T-helper 2 cell (primary cell): ENCODE results near the gene EPB41L1.

Experiments
- DNase-seq, 5 experiments: peaks; one replicate each; pipeline versions ENCODE4 v3.0.0 to v3.0.0-alpha.2; 2012 to 2022

Gene EPB41L1

DNA sequence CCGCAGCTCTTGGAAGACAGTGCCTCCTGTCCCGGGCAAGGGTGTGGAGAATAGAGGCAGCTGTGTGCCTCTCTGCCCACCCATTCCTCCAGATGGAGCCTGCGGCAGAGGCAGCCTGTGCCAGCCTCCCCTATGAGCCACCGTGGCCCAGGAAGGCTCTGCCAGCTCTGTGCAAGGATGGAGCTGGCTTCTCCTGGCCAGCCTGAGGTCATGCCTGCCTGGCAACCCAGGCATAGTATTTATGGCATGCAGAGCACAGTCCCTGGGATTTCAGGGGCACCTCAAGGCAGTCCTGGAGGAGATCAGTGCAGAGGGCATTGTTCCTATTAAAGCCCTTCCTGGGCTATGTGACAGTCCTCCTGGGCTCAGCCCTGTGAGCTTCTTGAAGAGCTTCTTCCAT is 1.5 kb downstream of the EPB41L1 start:
- no peak for DNase-seq

DNA sequence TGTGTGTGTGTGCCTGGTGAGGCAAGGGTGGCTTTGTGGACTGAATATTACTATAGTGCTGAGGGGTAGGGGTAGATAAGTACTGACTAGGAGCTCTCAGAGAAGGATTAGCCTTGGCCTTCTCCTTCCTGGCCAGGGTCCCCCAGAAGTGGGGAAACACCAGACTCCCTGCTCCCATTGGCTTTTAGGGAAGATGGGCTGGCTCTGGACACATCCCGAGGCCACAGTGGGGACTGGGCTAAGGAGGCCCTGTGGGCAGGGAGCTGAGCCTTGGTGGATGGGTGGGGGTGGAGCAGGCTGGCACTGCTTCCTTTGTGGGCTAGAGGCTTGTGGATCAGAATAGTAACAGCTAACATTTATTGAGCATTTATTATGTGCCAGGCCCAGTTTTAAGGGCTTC is 3.1 kb downstream of the EPB41L1 start:
- no peak for DNase-seq

DNA sequence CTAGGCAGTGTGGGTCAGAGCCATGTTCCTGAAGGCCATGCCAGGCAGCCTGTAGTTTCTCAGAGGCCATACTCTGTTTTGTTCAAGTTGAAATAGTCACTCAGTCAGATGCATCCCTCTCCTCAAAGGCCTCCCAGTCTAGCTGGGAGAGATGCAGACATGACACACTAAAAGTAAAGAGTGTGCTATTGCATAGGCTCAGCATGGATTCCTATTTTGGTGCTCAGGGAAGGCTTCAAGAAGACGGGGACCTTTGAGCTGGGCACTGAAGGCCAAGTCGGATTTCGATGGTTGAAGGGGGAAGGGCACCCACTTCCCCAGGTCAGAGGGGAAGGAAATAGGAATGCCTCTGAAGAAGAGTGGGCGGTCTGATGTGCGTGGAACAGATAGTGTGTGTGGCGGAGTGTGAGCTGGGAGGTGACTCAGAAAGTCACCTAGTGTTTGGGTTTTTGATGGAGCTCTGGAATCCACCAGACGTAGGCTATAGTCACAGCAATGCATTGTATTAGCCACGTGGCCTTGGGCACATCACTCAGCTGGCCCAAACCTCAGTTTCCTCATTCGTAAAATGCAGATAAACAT is 3.7 kb downstream of the EPB41L1 start:
- DNase-seq: no peak

DNA sequence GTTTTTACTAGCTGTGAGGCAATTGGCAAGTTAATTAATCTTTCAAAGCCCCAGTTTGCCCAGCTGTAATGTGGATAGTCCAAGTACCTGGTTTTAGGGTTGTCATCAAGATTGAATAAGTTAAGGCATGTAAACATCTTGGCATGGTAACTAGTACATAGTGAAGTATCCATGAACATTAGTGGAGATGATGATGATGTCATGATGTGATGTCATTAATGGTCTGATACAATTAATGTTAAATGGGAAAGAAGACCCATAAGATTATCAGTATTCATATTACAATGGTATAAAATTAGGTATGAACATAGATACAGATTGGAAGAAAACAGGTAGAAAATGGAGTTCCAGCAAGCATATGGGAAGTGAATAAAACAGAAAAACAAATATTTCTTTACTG is 5.3 kb downstream of the EPB41L1 start:
- no peak for DNase-seq

DNA sequence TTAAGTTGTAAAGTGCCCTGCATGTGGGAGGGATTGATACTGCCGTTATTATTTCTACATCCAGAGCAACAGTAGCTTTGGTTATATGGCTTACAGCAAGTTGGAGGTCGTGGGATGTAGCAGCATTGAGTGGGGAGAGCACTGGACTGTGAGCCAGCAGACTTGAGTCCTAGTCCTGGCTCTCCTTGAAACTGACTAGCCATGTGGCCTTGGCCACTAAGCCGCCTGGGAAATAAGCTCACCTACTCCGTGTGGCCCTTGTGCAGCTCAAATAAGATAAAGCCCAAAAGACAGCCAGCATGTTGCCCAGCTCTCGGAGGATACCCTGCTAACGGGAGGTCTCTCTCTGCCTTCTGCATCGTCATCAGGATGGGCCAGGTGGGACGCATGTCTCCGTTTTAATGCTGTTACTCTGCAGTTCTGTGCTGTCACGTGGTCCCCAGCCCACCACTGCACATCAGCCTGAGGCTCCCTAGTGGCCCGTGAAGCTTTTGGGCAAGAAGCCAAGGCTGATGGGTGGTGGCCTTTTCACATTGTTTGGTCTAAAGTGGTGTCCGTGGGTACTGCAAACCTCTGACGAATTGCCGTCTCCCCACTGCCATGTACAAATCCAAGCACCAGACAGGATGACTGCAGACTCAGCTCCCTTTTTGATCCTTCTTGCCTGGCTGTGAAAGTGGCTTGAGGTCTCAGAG is 7.9 kb downstream of the EPB41L1 start:
- DNase-seq: no peak

DNA sequence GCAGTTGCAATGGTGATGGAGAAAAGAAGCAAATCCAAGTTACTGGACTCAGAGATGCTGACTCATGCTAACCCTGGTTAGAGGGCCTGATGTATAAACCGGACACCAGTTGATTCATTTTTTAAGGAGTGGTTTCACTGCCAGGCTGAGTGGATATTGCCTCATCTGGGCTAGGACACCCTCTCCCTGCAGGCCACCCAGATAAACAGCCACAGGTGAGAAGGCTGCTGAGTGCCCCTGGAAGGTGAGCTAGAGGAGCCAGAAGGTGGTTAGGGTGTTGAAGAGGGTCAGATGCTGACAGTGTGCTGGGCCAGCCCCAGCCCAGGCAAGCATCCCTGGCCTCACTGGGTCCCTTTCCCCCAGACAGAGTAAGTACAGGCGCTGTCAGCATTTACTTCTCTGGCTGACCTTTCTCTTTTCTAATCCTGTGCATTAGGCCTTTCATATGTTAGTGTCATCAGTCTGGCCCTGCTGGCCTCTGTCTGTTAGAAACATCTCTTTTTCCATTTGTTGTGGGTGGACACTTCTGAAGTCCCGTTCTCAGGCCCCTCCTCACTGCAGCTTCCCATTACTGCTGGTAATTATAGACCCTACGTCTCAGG is 13.5 kb downstream of the EPB41L1 start:
- no peak for DNase-seq

DNA sequence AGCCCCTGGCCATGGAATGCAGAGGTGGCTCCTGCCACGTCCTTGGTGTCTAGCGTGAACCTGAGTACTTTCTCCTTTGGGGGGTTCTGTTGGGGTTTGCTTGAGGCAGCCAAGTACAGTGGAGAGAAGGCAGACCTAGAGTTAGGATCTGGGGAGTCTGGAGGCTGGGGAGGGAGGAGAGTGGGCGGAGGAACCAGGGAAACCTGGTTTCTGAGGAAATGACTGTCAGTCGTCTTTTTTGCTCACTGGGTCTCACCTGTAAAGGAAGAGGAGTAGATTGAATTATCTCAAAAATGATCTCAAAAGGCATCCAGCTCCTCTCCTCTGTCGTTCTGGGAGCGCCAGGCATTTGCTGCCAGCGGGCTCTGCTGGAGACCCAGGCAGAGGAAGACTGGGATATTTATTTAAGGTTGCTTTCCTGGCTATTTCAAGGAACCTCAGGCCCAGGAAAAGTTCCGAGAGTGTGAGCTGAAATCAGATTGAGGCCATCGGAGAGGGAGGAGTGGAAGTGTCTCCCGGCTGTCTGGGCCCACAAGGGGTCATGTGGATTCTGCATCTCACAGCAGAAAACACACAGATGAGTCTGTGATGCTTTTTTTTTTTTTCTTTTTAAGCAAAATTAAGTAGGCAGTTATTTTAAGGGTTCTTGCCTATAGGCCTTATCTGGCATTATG is 16.1 kb downstream of the EPB41L1 start:
- no peak for DNase-seq

DNA sequence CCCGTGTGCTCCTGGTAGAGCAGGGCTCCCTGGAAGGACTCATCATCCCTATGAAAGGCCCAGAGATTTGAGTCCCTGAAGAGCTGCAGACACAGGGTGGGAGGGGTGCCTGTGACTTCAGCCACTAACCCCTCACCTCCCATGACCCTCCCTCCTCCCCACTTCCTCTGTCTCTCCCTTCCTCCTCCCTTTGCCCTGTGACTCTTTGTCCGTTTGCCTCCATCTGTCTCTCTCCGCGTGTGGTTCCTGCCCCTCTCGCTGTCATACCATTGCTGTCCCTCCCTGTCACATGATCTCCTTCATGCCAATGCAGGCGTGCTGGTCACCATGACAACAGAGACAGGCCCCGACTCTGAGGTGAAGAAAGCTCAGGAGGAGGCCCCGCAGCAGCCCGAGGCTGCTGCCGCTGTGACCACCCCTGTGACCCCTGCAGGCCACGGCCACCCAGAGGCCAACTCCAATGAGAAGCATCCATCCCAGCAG is 19.0 kb downstream of the EPB41L1 start:
- DNase-seq: peak in 1 of 5 experiments; percentile 38

DNA sequence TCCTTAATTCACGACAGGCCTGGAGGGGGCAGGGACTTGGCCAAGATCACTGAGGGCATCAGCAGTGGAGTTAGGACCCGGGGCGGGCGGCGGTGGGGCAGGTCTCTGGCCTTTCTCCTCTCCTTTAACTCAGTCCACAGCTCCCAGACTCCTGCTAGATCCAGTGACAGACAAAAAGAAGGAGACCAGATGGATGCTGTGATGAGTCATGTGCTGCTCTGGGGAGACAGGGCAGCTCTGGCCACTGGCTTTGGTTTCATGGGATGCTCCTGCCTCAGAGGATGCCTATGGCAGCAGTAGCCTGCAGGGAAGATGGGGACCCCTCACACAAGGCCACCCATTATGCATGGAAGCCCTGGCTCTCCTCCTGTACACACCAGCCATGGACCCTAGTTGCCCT is 20.5 kb downstream of the EPB41L1 start:
- DNase-seq: no peak

DNA sequence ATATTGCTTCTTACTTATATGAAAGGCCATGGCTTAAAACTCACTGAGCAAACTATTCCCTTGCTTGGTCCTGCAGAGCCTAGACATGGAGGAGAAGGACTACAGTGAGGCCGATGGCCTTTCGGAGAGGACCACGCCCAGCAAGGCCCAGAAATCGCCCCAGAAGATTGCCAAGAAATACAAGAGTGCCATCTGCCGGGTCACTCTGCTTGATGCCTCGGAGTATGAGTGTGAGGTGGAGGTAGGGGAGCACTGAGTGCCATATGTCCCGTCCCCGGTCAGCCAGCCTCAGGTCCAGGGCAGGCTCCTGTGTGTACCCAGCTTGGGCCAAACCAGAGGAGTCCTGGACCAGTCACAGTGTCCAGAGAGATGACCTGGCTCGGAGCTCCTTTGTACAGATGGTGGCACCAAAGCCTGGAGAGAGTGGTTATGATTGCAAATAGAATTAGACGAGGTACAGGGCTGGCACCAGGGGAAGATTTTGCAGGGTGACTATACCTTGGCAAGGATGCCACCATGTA is 21.0 kb downstream of the EPB41L1 start:
- no peak for DNase-seq

DNA sequence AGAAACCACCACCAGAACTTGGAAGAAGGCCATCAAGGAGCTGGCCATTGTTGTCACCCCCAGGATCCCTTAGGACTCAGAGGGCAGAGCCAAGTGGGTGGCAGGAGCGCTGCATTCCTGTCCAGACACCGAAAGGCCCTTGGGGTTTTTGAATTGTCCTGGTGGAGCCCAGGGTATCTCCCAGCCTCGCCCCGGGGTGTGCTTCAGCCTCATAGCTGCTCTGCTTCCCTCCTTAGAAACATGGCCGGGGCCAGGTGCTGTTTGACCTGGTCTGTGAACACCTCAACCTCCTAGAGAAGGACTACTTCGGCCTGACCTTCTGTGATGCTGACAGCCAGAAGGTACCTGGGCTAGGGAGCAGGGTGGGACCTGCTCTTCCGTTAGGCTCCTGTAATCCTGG is 23.2 kb downstream of the EPB41L1 start:
- no peak for DNase-seq

DNA sequence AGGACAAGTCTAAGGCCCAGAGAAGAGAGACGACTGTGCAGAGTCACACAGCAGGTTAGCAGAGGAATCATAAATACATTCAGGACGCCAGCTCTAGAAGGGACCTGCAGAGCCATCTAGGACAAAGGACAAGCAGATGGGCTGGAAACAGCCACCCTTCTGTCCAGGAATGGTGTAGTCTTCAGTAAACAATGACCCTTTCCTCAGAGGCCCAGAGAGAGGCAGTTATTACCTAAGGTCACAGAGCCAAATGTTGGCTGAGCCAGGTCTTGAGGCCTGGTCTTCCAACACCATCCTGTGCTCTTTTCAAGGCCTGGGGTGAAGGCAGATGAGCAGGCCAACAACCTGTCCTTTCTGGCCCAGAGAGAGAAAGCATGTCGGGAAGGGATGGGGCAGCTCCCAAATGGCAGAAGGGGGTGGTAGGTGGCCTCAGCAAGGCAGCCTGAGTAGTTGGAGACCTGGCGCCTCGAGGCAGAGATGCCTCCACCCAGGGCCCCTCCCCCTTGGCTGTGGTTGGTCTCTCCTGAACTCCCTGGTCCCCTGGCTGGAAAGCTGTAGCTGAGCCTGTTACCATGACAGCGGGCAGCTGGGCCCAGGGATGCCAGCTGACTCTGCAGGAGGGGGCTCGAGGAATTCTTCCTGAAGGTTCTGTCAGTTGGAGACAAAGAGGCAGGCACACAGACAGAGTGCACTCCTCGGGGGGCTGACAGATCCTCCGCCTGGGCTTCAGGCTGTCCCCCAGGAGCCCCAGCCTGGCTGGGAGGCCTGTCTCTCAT is 24.8 kb downstream of the EPB41L1 start:
- DNase-seq: no peak

DNA sequence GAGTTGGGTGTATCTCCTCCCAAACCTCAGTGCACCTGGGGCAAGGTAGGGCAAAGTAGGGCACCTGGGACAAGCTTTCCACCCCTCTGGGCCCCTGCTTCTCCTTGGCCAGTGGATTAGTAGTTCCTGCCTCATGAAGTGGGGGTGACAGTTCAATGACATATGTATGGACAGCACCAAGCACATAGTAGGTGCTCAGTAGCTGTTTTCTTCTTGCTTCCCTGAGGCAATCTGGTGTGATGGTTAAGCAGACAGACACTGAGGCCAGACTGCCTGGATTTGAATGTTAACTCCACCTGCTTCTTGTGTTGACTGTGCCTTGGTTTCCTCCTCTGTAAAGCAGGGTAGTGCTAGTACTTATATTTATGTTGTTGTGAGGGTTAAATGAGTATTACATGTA is 25.8 kb downstream of the EPB41L1 start:
- no peak for DNase-seq

DNA sequence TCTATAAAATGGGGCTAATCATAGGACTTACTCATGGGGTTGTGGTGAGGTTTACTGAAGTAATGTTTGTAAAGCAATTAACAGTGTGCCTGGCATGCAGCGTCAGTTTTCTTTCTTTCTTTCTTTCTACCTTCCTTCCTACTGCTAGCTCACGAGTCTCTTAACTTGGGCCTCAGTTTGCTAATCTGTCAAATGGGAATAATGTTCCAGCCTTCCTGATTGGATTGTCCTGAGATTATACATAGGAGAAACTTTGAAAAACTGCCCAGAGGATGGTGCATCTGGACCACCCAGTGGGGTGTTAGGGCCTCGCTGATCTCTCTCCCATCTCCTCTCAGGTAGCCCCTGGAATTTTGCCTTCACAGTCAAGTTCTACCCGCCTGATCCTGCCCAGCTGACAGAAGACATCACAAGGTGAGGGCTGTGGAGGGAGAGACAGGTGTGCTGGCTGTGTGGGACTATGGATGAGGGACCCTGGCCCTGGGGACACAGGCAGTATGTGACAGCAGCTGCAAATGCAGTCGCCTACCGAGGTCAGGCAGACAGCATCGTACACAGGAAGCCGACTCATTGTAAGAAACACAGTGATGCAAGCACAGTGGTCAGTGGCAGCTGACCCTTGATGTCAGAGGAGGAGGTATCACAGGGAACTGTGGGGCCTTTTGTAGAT is 27.5 kb downstream of the EPB41L1 start:
- peak in 1 of 5 experiments; percentile 5 for DNase-seq

DNA sequence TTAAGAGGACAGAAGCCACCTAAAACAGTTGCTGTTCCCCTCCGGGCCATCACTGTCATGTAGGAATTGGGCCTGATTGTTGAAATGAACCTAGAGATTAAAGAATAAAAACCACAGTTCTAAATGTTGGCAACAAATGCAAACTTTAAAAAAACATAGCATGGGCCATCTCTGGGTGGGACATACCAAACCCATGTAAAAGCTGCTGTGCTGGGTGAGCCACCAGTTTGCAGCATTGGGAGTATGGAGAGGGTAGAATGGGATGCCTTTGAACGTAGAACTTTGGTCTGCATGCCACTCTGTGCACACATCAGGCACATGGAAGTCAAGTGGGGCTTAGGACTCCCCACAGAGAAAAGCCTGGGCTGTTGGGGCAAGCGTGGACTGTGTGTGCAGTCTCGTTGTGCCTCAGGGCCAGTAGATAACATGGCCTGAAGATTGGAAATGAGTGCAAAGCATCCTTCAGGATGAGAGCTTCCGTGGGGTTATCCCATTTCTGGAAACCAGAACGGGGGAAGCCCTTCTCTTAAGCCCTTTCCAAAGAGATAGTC is 28.1 kb downstream of the EPB41L1 start:
- no peak for DNase-seq

DNA sequence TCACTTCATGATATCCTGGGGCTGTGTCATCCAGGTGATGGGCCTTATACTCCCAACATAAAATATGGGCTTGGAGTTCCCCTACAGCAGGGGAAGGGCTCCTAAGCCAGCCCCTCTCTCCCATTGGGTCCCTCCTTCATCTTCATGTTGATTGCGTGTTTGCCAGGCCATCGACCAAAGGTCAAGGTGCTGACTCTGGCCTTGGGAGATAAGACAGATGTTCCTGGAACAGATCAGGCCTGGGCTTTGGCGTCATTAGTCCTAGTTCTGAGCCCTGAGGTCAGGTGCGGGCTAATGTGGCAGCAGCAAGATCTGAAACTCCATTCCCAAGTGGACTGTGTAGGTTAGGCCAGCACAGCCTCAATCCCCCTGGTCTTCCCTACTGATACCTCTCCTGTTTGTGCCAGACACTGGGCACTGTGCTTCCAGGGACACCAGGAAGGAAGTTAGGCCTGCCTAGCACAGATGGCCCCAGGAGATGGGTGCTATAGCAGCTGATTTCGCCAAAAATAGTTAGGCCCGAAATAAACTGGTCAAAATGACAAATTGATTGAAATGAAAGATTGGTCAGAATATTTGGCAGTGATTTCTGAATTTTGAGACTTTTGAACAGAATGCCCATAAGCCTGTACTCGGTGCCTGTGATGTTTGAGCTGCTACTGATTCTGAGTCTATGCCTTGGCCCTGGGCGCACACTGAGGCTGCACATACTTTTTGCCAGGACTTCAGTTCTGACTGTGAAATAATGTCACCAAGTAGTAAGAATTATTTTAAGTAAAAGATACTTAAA is 28.8 kb downstream of the EPB41L1 start:
- no peak for DNase-seq

DNA sequence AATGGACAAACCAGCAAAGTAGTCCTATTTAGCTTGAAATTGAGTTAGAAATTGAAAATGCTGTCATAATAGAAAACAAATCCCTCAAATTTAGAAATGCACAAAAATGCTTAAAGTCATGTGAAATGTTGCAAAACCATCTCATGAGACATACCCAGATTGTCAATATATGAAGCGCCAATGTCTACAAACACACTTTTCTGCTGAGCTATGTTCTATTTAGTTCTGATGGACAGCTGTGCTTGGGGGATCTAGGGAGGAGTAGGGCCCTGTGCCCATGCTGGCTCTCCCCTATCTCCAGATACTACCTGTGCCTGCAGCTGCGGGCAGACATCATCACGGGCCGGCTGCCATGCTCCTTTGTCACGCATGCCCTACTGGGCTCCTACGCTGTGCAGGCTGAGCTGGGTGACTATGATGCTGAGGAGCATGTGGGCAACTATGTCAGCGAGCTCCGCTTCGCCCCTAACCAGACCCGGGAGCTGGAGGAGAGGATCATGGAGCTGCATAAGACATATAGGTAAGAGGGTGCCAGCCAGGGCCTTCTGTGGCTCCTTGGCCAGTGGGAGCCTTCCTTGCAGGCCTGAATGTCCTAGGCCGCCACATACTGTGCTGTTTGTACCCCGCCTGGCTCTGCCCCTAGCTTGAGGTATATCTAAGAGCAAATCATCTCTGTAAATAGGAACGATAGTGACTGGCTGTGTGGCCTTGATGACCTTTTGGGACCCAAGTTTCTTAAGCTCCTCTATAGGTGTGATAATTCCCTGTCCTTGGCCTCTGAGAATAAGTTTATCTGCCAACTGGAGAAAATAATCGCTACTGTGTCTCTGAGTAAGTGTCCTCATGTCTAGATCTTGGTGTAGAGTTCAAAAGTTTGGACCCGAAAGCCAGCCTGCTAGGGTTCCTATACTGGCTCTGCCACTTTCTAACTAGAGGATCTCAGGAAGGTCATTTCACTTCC is 30.6 kb downstream of the EPB41L1 start:
- no peak for DNase-seq

DNA sequence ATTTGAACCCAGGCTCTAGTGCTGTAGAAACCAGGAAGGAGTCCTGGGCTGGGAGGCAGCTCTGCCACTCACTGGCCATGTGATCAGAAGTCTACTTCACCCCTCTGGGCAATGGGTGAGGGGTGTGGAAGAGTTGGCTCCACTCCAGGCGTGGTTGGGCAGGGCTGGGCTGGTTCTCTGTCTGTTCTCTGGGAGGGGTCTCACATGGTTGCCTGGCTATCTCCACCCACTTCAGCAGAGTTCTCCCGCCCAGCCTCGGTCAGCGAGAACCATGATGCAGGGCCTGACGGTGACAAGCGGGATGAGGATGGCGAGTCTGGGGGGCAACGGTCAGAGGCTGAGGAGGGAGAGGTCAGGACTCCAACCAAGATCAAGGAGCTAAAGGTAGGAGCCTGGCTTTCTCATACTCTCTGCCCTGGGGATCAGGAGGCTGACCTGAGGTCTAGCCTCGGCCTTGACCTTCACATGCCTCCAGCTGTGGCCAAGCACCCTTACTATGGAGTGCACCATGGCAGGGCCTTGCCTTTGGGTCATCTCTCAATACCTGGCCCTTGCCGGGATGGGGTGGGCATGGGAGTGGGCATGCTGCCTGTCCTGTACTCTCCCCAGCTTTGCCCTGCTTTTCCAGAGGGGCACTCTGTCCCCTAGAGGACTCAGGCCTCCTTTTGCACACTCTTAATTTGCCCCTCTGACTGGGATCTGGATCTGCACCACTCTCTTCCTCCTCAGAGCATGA is 39.6 kb downstream of the EPB41L1 start:
- DNase-seq: no peak

DNA sequence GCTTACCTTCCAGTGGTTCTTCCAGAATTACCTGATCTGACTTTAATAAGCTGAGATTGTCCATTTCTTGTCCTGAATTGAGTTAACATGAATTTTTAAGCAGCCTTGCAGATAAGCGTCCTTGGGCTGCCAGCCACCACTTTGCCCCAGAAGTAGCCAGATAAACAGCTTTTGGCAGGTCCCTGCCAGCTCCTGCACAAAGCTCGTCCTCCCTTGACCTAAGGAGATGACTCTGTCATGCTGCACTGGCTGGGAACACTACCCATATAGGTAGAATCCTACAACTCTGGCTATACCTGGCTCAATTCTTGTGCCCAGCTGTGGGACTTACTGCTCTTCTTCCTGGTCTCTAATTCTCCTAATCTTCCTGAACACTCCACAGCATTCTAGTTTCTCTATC is 42.1 kb downstream of the EPB41L1 start:
- no peak for DNase-seq
